Measurements from ENCODE around the gene C9. TPM values are rescaled to one million over a fixed set of nuclear protein-coding genes. Genes with fewer than 3 reads are reported as not detected.

The C9 gene
- total and polyA plus RNA-seq, 2 donors (not counting 1 experiment from before 2014, with no cell fraction given), result not detected

- no peak overlapping the region for H3K27ac ChIP-seq (ENCODE audit: low read length in 2 of 2)
- no peak overlapping the region for H3K4me3 Mint-ChIP-seq
- H3K36me3 ChIP-seq (replicated peaks in 1 of 2; ENCODE audit: control extremely low read depth in 1 of 2, control insufficient read depth in 1 of 2, extremely low read depth in 1 of 2, insufficient read depth in 2 of 2, low read length in 1 of 2), result no peaks in the 10 kb centered on the region
- H3K4me2 ChIP-seq (replicated peaks; ENCODE audit: low read depth, low read length, poor library complexity, severe bottlenecking), result no peak overlapping the region
- no peak for DNase-seq
- H3K9me3 ChIP-seq (ENCODE audit: control extremely low read depth in 1 of 3, control insufficient read depth in 2 of 3, insufficient read depth in 1 of 3, low read length in 2 of 3), result peaks cover 0 to 8% (median 2%) of the 10 kb centered on the region in 3 donors
- no peak for ATAC-seq (ENCODE audit: low read depth)
- H3K4me1 ChIP-seq (ENCODE audit: control insufficient read depth in 2 of 2, insufficient read depth in 2 of 2, low read length in 2 of 2), result no peaks in the 10 kb centered on the region
- CTCF ChIA-PET, result interaction anchor here (1.4 kb wide), 1 partner anchor 37 kb away, joined by 5 read pairs; no protein-coding TSS in a partner anchor
- no peaks in the 10 kb centered on the region for H4K20me1 ChIP-seq (ENCODE audit: control insufficient read depth, insufficient read depth, low read length, poor library complexity, severe bottlenecking)
- H3K9me3 Mint-ChIP-seq (ENCODE audit: insufficient read depth), result peaks cover 6% of the 10 kb centered on the region
- peaks cover 24% of the 10 kb centered on the region for H3K27me3 Mint-ChIP-seq
- H2AFZ ChIP-seq (ENCODE audit: insufficient read depth, low read depth, low read length, poor library complexity, severe bottlenecking), result no peak overlapping the region
- no peaks in the 10 kb centered on the region for H3K79me2 ChIP-seq (ENCODE audit: control insufficient read depth, insufficient read depth, low read length)
- no peak overlapping the region for H3K27ac Mint-ChIP-seq
- intact Hi-C loops (cut with micrococcal nuclease), result no loop called here
- H3K9ac ChIP-seq (ENCODE audit: low read length), result no peak overlapping the region
- H3K27me3 ChIP-seq (replicated peaks in 1 of 4; ENCODE audit: control extremely low read depth in 1 of 4, control insufficient read depth in 3 of 4, insufficient read depth in 4 of 4, low read length in 3 of 4), result peaks cover 0 to 3% (median 0%) of the 10 kb centered on the region in 4 experiments
- POLR2A ChIA-PET, result no interaction called here
- no peak overlapping the region for H3K4me3 ChIP-seq (ENCODE audit: control extremely low read depth in 1 of 5, extremely low read depth in 1 of 5, insufficient read depth in 1 of 5, low read depth in 2 of 5, low read length in 4 of 5)
- no peaks in the 10 kb centered on the region for H3K4me1 Mint-ChIP-seq
- TF ChIP-seq EZH2 (IDR thresholded peaks at IDR 0.05; ENCODE audit: borderline replicate concordance, insufficient read depth, low read depth, low read length, poor library complexity, severe bottlenecking) (no peak), CTCF (IDR thresholded peaks at IDR 0.05) (no peak)
Observed at GRCh38 chr5:39254671-39255070, 109.6 kb downstream of the C9 start.

- no peak overlapping the region for H3K9ac ChIP-seq (ENCODE audit: low read length)
- H3K27ac ChIP-seq (ENCODE audit: low read length in 2 of 2), result no peak overlapping the region
- H3K27me3 ChIP-seq (replicated peaks in 1 of 4; ENCODE audit: control extremely low read depth in 1 of 4, control insufficient read depth in 3 of 4, insufficient read depth in 4 of 4, low read length in 3 of 4), result peaks cover 0 to 3% (median 0%) of the 10 kb centered on the region in 4 experiments
- no peaks in the 10 kb centered on the region for H3K36me3 ChIP-seq (replicated peaks in 1 of 2; ENCODE audit: control extremely low read depth in 1 of 2, control insufficient read depth in 1 of 2, extremely low read depth in 1 of 2, insufficient read depth in 2 of 2, low read length in 1 of 2)
- no peak overlapping the region for H2AFZ ChIP-seq (ENCODE audit: insufficient read depth, low read depth, low read length, poor library complexity, severe bottlenecking)
- H4K20me1 ChIP-seq (ENCODE audit: control insufficient read depth, insufficient read depth, low read length, poor library complexity, severe bottlenecking), result no peaks in the 10 kb centered on the region
- H3K79me2 ChIP-seq (ENCODE audit: control insufficient read depth, insufficient read depth, low read length), result no peaks in the 10 kb centered on the region
- intact Hi-C loops (cut with micrococcal nuclease), result no loop called here
- Mint-ChIP-seq H3K4me3 (no peak overlapping the region), H3K27me3 (peaks cover 24% of the 10 kb centered on the region), H3K9me3 (ENCODE audit: insufficient read depth) (peaks cover 10% of the 10 kb centered on the region), H3K4me1 (no peaks in the 10 kb centered on the region), H3K27ac (no peak overlapping the region)
- ChIA-PET POLR2A (no interaction called here), CTCF (no interaction called here)
- ATAC-seq (ENCODE audit: low read depth) (no peak), DNase-seq (no peak)
- H3K9me3 ChIP-seq (ENCODE audit: control extremely low read depth in 1 of 3, control insufficient read depth in 2 of 3, insufficient read depth in 1 of 3, low read length in 2 of 3), result peaks cover 0 to 8% (median 2%) of the 10 kb centered on the region in 3 donors
- H3K4me3 ChIP-seq (ENCODE audit: control extremely low read depth in 1 of 5, extremely low read depth in 1 of 5, insufficient read depth in 1 of 5, low read depth in 2 of 5, low read length in 4 of 5), result no peak overlapping the region
- no peak overlapping the region for H3K4me2 ChIP-seq (replicated peaks; ENCODE audit: low read depth, low read length, poor library complexity, severe bottlenecking)
- no peaks in the 10 kb centered on the region for H3K4me1 ChIP-seq (ENCODE audit: control insufficient read depth in 2 of 2, insufficient read depth in 2 of 2, low read length in 2 of 2)
- TF ChIP-seq EZH2 (IDR thresholded peaks at IDR 0.05; ENCODE audit: borderline replicate concordance, insufficient read depth, low read depth, low read length, poor library complexity, severe bottlenecking) (no peak), CTCF (IDR thresholded peaks at IDR 0.05) (no peak)
Observed at GRCh38 chr5:39253196-39253595, 111.1 kb downstream of the C9 start.
